Hair follicle dermal papilla cell (primary cell): Measurements from ENCODE around the gene NECTIN2. TPM values are rescaled to one million over a fixed set of nuclear protein-coding genes. Genes with fewer than 3 reads are reported as not detected.

Experiments
- total RNA-seq: library from RNA; depleted of rRNA; stranded (reverse); fragments of >200 nt; gene quantifications from 2 replicates; pipeline ENCODE4 v1.2.3, GENCODE V29; 2012

Gene NECTIN2
- 53.2 and 53.7 TPM in 2 replicates for total RNA-seq

DNA sequence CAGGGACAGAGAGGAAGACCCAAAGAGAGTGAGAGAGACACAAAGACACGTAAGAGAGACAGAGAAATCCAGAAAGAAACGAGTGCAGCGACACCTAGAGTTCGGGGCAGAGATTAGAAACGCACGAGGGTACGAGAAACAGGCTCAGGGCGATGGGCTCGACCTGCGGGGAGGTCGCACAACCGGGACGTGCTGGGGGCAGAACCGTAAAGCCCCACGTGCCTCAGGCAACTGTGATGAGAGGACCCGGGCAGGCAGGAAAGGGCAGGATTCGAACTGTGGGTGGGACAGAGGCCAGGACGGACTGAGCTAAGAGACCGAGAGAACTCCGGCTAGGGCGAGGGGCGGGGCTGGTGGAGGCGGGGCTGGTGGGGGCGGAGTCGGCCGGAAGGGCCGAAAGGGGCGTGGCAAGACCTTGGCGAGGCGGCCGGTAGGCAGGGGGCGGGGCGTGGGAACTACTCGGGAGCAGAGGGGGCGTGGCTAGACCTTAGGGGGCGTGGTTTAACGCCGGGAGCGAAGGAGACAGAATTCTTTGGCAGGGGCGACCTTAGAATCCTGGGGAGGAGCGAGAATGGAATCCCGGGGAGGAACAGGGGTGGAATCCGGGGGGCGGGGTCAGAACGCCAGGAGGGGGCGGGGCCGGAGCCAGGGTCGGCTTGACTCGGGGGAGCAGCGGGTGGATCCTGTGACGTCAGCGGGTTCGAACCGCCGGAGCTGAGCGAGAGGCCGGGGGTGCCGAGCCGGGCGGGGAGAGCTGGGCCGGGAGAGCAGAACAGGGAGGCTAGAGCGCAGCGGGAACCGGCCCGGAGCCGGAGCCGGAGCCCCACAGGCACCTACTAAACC lies at the start of gene NECTIN2:
Gene NECTIN2, plus strand, starts transcription at position 686 of the 843 bp plus-strand sequence. CDS start 229 bp downstream, outside the sequence.

DNA sequence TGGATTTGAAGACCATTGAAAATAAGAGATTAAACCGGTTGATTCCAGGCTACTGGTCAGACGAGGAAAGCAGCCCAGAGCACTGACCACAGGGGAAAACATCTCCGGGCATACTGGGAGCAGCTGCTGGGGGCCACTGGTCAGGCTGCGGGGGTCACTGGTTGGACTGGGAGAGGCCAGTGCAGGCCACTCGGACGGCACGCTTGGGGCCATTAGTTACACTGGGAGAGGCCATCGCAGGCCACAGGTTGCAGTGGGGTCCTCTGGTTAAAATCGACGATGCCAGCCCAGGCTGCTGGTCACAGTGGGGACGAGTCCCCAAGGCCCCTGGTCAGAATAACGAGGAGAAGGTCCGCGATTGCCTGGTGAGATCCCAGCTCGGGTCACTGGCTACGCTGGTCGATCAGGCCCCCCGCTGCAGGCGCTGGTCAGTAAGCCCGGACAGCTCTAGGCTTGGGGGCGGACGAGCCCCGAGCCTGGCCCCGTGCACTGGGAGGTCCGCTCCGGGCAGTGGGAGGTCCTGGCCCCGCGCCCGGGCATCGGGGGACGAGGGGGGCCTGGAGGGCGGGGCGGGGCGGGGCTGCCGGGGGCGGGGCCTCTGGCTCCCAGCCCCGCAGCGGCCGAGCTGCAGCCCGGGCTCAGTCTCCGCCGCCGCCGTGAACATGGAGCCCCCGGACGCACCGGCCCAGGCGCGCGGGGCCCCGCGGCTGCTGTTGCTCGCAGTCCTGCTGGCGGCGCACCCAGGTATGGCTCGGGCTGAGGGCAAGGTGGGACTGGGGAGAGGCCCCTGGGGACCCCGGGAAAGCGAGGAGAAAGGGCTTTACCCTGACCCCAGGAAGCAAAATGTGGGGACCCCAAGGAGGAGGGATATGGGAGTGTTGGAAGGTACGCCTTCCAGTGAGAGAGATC lies 37.4 kb upstream of the NECTIN2 start, which contains the start of gene BCAM:
Gene BCAM, plus strand, starts transcription at position 641 of the 909 bp plus-strand sequence. Its CDS starts 22 bp downstream, at position 663.

DNA sequence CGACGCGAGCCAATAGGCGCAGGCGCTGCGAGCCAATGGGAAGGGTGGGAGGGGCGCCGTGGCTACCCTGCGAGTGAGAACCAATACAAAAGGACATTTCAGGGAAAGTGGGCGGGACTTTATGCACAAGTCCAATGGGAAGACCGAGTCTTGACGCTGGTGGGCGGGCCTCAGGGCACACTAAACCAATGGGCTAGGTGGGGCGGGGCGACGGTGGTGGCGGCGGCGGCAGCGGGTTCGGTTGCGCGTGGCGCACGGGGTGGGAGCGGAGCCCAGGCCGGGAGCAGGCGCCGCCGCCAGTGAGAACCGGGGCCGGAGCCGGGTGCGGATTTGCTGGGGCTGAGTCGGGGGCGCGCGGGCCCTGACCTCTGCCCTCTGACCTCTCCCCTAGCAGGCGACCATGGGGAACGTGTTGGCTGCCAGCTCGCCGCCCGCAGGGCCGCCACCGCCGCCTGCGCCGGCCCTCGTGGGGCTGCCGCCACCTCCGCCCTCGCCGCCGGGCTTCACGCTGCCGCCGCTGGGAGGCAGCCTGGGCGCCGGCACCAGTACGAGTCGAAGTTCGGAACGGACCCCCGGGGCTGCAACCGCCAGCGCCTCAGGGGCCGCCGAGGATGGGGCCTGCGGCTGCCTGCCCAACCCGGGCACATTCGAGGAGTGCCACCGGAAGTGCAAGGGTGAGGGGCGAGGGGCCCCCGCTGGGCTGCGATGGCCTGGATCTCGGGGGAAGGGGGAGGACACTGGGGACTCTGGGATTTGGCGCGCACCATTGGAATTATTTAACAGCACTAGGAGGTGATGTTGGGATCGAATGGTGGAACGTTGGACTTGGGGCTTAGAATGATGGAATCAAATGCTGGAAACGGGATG lies 45.2 kb downstream of the NECTIN2 start, which contains the start of gene TOMM40:
Gene TOMM40, plus strand, starts transcription at position 239 of the 867 bp plus-strand sequence. Its CDS starts 162 bp downstream, at position 401.

DNA sequence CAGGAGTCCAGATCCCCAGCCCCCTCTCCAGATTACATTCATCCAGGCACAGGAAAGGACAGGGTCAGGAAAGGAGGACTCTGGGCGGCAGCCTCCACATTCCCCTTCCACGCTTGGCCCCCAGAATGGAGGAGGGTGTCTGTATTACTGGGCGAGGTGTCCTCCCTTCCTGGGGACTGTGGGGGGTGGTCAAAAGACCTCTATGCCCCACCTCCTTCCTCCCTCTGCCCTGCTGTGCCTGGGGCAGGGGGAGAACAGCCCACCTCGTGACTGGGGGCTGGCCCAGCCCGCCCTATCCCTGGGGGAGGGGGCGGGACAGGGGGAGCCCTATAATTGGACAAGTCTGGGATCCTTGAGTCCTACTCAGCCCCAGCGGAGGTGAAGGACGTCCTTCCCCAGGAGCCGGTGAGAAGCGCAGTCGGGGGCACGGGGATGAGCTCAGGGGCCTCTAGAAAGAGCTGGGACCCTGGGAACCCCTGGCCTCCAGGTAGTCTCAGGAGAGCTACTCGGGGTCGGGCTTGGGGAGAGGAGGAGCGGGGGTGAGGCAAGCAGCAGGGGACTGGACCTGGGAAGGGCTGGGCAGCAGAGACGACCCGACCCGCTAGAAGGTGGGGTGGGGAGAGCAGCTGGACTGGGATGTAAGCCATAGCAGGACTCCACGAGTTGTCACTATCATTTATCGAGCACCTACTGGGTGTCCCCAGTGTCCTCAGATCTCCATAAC lies 59.5 kb downstream of the NECTIN2 start, which contains the start of gene APOE:
Gene APOE, plus strand, starts transcription at position 360 of the 724 bp plus-strand sequence. CDS start 829 bp downstream, outside the sequence.

DNA sequence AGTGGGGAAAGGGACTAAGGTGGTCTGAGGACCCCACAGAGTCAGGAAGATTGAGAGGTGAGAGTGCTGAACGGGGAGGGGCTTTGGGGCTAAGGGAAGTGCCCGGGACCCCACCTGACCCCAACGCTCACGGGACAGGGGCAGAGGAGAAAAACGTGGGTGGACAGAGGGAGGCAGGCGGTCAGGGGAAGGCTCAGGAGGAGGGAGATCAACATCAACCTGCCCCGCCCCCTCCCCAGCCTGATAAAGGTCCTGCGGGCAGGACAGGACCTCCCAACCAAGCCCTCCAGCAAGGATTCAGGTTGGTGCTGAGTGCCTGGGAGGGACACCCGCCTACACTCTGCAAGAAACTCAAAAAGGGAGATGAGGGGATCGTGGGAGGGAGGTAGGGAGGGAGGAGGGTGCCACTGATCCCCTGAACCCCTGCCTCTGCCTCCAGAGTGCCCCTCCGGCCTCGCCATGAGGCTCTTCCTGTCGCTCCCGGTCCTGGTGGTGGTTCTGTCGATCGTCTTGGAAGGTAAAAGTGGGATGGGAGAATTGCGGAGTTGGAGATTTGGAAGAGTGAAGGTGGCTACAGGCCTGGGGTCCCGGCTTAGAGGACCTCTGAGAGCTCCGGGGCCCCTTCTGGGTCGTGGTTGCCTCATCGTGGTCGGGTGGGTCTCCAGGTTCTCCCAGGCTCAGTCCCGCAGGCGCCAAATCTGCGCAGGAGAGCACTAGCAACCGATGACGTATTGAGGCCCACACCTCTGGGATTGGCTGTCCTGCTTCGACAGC lies 68.5 kb downstream of the NECTIN2 start, which contains the start of gene APOC1:
Gene APOC1, plus strand, starts transcription at position 176 of the 774 bp plus-strand sequence. Its CDS starts 284 bp downstream, at position 460.

Other genes starting within 250 kb of the NECTIN2 start
- gene IGSF23, start 232.7 kb upstream of the NECTIN2 start, total RNA-seq, result not detected in 2 replicates
- 39.3 and 41.9 TPM in 2 replicates for gene PVR, start 202.4 kb upstream of the NECTIN2 start, total RNA-seq
- gene CEACAM19, start 174.8 kb upstream of the NECTIN2 start, total RNA-seq, result 0.49 and 1.3 TPM in 2 replicates
- not detected in 2 replicates for gene CEACAM16, start 147.1 kb upstream of the NECTIN2 start, total RNA-seq
- gene BCL3, start 97.6 kb upstream of the NECTIN2 start, total RNA-seq, result 10.3 and 16.2 TPM in 2 replicates
- gene CBLC, start 68.4 kb upstream of the NECTIN2 start, total RNA-seq, result 0.36 TPM in 1 of 2 replicates, not detected in the other
- 1.6 and 3.6 TPM in 2 replicates for gene BCAM, start 37.2 kb upstream of the NECTIN2 start, total RNA-seq
- gene TOMM40, start 45.0 kb downstream of the NECTIN2 start, total RNA-seq, result 34.2 and 41.9 TPM in 2 replicates
- 2.3 TPM in 2 replicates for gene APOE, start 59.5 kb downstream of the NECTIN2 start, total RNA-seq
- not detected in 2 replicates for gene APOC1, start 68.3 kb downstream of the NECTIN2 start, total RNA-seq
- not detected in 2 replicates for gene APOC4, start 95.9 kb downstream of the NECTIN2 start, total RNA-seq
- not detected in 2 replicates for gene APOC2, start 99.8 kb downstream of the NECTIN2 start, total RNA-seq
- 39.6 and 40.7 TPM in 2 replicates for gene CLPTM1, start 109.1 kb downstream of the NECTIN2 start, total RNA-seq
- 12.1 and 13.5 TPM in 2 replicates for gene RELB, start 155.2 kb downstream of the NECTIN2 start, total RNA-seq
- gene CLASRP, start 192.7 kb downstream of the NECTIN2 start, total RNA-seq, result 20.9 and 33.2 TPM in 2 replicates
- gene ZNF296, start 230.2 kb downstream of the NECTIN2 start, total RNA-seq, result 0.32 and 0.36 TPM in 2 replicates
- gene GEMIN7, start 233.0 kb downstream of the NECTIN2 start, total RNA-seq, result 14.9 and 15.4 TPM in 2 replicates
- gene PPP1R37, start 246.9 kb downstream of the NECTIN2 start, total RNA-seq, result 42.5 and 51.3 TPM in 2 replicates